HUES48 (cell line): ENCODE results near the gene TRIM41.
A peak's percentile ranks its signal among the peaks of the same experiment; 100 is the strongest.
"Not testable (repeated sequence)": the region's sequence is repeated elsewhere in the genome, so short reads cannot be mapped to it uniquely, and the experiment has no call there.

Experiments
- H3K27ac ChIP-seq: one replicate; pipeline ENCODE4 v1.7.0; 2013; ENCODE audit warnings: low read depth, low read length, inconsistent platforms
- H3K27me3 ChIP-seq: 2 replicates; pipeline ENCODE4 v1.6.1; 2013; ENCODE audit warnings: mild to moderate bottlenecking, low read length; ENCODE audit not compliant: control insufficient read depth, insufficient read depth
- H3K36me3 ChIP-seq: 2 replicates; pipeline ENCODE4 v1.6.1; 2013; ENCODE audit warnings: low read length; ENCODE audit not compliant: control insufficient read depth, insufficient read depth
- H3K4me1 ChIP-seq: 2 replicates; pipeline ENCODE4 v1.6.1; 2013; ENCODE audit warnings: mild to moderate bottlenecking, low read length; ENCODE audit not compliant: control insufficient read depth, insufficient read depth
- H3K4me3 ChIP-seq: 2 replicates; pipeline ENCODE4 v1.5.1; 2013; ENCODE audit warnings: mild to moderate bottlenecking, low read depth, low read length
- H3K9ac ChIP-seq: 2 replicates; pipeline ENCODE4 v1.6.1; 2013; ENCODE audit warnings: mild to moderate bottlenecking, low read depth, low read length, moderate library complexity
- H3K9me3 ChIP-seq: 2 replicates; pipeline ENCODE4 v1.6.1; 2013; ENCODE audit warnings: low read length; ENCODE audit not compliant: control insufficient read depth, insufficient read depth

Gene TRIM41

GRCh38 chr5:181223058-181223728, at the start of gene TRIM41:
TSS of gene TRIM41 (plus strand) at chr5:181223281. CDS start at chr5:181224000, 719 bp downstream.
- peak within 1 kb of the TSS; percentile 74 for H3K9ac ChIP-seq
- peaks cover 27% of the 10 kb centered on the region for H3K36me3 ChIP-seq
- H3K9me3 ChIP-seq: no peaks in the 10 kb centered on the region
- no peaks in the 10 kb centered on the region for H3K4me1 ChIP-seq
- H3K27ac ChIP-seq: peak within 1 kb of the TSS; percentile 92
- no peaks in the 10 kb centered on the region for H3K27me3 ChIP-seq
- peak within 1 kb of the TSS; percentile 90 for H3K4me3 ChIP-seq

GRCh38 chr5:181173420-181174342, 49.4 kb upstream of the TRIM41 start:
- Histone ChIP-seq H3K36me3 (no peaks in the 10 kb centered on the region), H3K27me3 (peaks cover 38% of the 10 kb centered on the region), H3K4me1 (no peaks in the 10 kb centered on the region), H3K4me3 (peak overlapping the region; percentile 66), H3K9ac (no peak overlapping the region), H3K27ac (peak overlapping the region; percentile 34), H3K9me3 (no peaks in the 10 kb centered on the region)

GRCh38 chr5:181176254-181176952, 46.7 kb upstream of the TRIM41 start:
- no peak overlapping the region for H3K9ac ChIP-seq
- no peaks in the 10 kb centered on the region for H3K36me3 ChIP-seq
- H3K4me3 ChIP-seq: no peak overlapping the region
- H3K9me3 ChIP-seq: no peaks in the 10 kb centered on the region
- H3K4me1 ChIP-seq: no peaks in the 10 kb centered on the region
- no peak overlapping the region for H3K27ac ChIP-seq
- peaks cover 18% of the 10 kb centered on the region for H3K27me3 ChIP-seq

- H3K36me3 ChIP-seq, H3K9me3 ChIP-seq, H3K9ac ChIP-seq, H3K4me1 ChIP-seq, H3K27me3 ChIP-seq, H3K4me3 ChIP-seq, H3K27ac ChIP-seq: not testable (repeated sequence)
Observed at GRCh38 chr5:181177559-181177958, 45.5 kb upstream of the TRIM41 start.

GRCh38 chr5:181181650-181182565, 41.2 kb upstream of the TRIM41 start:
- Histone ChIP-seq H3K4me1 (no peaks in the 10 kb centered on the region), H3K27ac (no peak overlapping the region), H3K27me3 (no peaks in the 10 kb centered on the region), H3K36me3 (no peaks in the 10 kb centered on the region), H3K9me3 (peaks cover 4% of the 10 kb centered on the region; the same call in 1 of the 2 replicates), H3K4me3 (no peak overlapping the region), H3K9ac (no peak overlapping the region)

GRCh38 chr5:181182651-181183050, 40.4 kb upstream of the TRIM41 start:
- Histone ChIP-seq H3K36me3 (no peaks in the 10 kb centered on the region), H3K9ac (no peak overlapping the region), H3K9me3 (peaks cover 4% of the 10 kb centered on the region; the same call in 1 of the 2 replicates), H3K4me3 (no peak overlapping the region), H3K27me3 (no peaks in the 10 kb centered on the region), H3K27ac (no peak overlapping the region), H3K4me1 (no peaks in the 10 kb centered on the region)

GRCh38 chr5:181184845-181185216, 38.2 kb upstream of the TRIM41 start:
- no peak overlapping the region for H3K27ac ChIP-seq

GRCh38 chr5:181185560-181185959, 37.5 kb upstream of the TRIM41 start:
- Histone ChIP-seq H3K27me3 (peaks cover 17% of the 10 kb centered on the region), H3K36me3 (no peaks in the 10 kb centered on the region), H3K27ac (no peak overlapping the region), H3K4me3 (no peak overlapping the region), H3K9me3 (peaks cover 4% of the 10 kb centered on the region; the same call in 1 of the 2 replicates), H3K9ac (no peak overlapping the region), H3K4me1 (no peaks in the 10 kb centered on the region)

More at GRCh38 chr5:181184845-181185216, 38.2 kb upstream of the TRIM41 start:
- Histone ChIP-seq H3K4me3 (no peak overlapping the region), H3K36me3 (no peaks in the 10 kb centered on the region), H3K27me3 (peaks cover 10% of the 10 kb centered on the region), H3K9me3 (peaks cover 4% of the 10 kb centered on the region; the same call in 1 of the 2 replicates), H3K9ac (no peak overlapping the region), H3K4me1 (no peaks in the 10 kb centered on the region)

- Histone ChIP-seq H3K4me3 (no peak overlapping the region), H3K9ac (no peak overlapping the region), H3K27ac (no peak overlapping the region), H3K27me3 (peaks cover 22% of the 10 kb centered on the region), H3K36me3 (no peaks in the 10 kb centered on the region), H3K4me1 (no peaks in the 10 kb centered on the region), H3K9me3 (peaks cover 4% of the 10 kb centered on the region; the same call in 1 of the 2 replicates)
Observed at GRCh38 chr5:181186022-181186421, 37.1 kb upstream of the TRIM41 start.

GRCh38 chr5:181186986-181187499, 36.0 kb upstream of the TRIM41 start:
- no peaks in the 10 kb centered on the region for H3K36me3 ChIP-seq
- H3K9ac ChIP-seq: peak overlapping the region; percentile 11; the same call in 1 of the 2 replicates
- peaks cover 26% of the 10 kb centered on the region for H3K27me3 ChIP-seq
- H3K4me3 ChIP-seq: peak overlapping the region; percentile 87
- H3K4me1 ChIP-seq: no peaks in the 10 kb centered on the region
- H3K27ac ChIP-seq: no peak overlapping the region
- peaks cover 4% of the 10 kb centered on the region; the same call in 1 of the 2 replicates for H3K9me3 ChIP-seq
